ENCODE data around the gene EN1. TPM values are rescaled to one million over a fixed set of nuclear protein-coding genes. Genes with fewer than 3 reads are reported as not detected.

Gene EN1
- total and polyA plus RNA-seq, 2 donors (not counting 1 experiment from before 2014, with no cell fraction given) = not detected

DNA sequence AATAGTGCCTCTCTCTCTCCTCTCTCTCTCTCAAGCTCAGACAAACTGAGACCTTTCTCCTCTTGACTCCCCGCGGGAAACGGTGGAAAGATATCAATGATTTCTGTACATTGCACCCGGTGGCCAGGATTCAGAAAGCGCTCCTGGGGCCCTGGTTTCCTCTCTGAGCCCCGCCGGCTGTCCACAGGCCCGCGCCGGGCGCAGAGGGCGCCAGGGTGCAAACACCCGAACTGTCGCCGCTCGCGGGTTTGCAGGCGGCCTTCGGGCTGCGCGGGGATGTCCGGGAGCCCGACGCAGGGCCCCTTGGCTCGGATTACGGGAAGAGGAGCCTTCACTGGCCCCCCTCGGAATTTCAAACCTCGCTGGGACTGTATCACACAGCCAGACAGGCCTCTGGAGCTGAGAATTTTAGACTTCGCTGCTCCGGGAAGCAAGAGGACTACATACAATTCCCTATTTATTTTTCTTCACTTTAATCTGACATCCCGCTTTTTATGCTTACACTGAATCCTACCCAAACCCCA, 5.2 kb upstream of the EN1 start:
- H2AFZ ChIP-seq (ENCODE audit: low read length) = no peak overlapping the region
- H3K4me2 ChIP-seq (ENCODE audit: extremely low read depth, insufficient read depth, low read length) = no peak overlapping the region
- H3K36me3 ChIP-seq (ENCODE audit: control insufficient read depth, insufficient read depth, low read length) = no peaks in the 10 kb centered on the region
- DNase-seq (ENCODE audit: low read depth in 2 of 2) = no peak
- H3K27ac ChIP-seq (ENCODE audit: insufficient read depth, low read length) = no peak overlapping the region
- H3K9me3 ChIP-seq (ENCODE audit: control insufficient read depth, insufficient read depth, low read depth, low read length) = no peaks in the 10 kb centered on the region
- H4K20me1 ChIP-seq (ENCODE audit: control insufficient read depth, extremely low read depth, insufficient read depth, low read length) = no peaks in the 10 kb centered on the region
- H3K4me1 ChIP-seq (ENCODE audit: control insufficient read depth, extremely low read depth, insufficient read depth, low read length) = no peaks in the 10 kb centered on the region
- no peaks in the 10 kb centered on the region for H3K79me2 ChIP-seq (ENCODE audit: control insufficient read depth, insufficient read depth, low read length)
- peaks cover 96% of the 10 kb centered on the region for H3K27me3 ChIP-seq (ENCODE audit: control insufficient read depth, insufficient read depth, low read length)
- H3K9ac ChIP-seq (ENCODE audit: insufficient read depth, low read length) = no peak overlapping the region
- TF ChIP-seq EZH2 (IDR thresholded peaks at IDR 0.05; ENCODE audit: low read length, missing control alignments) = no peak
- TF ChIP-seq, protein P1, sequence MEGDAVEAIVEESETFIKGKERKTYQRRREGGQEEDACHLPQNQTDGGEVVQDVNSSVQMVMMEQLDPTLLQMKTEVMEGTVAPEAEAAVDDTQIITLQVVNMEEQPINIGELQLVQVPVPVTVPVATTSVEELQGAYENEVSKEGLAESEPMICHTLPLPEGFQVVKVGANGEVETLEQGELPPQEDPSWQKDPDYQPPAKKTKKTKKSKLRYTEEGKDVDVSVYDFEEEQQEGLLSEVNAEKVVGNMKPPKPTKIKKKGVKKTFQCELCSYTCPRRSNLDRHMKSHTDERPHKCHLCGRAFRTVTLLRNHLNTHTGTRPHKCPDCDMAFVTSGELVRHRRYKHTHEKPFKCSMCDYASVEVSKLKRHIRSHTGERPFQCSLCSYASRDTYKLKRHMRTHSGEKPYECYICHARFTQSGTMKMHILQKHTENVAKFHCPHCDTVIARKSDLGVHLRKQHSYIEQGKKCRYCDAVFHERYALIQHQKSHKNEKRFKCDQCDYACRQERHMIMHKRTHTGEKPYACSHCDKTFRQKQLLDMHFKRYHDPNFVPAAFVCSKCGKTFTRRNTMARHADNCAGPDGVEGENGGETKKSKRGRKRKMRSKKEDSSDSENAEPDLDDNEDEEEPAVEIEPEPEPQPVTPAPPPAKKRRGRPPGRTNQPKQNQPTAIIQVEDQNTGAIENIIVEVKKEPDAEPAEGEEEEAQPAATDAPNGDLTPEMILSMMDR (conservative IDR thresholded peaks at IDR 0.05 in 1 of 2, IDR thresholded peaks at IDR 0.05 in 1 of 2; ENCODE audit: low read depth in 1 of 2, low read length in 2 of 2) = no peak
- no peak overlapping the region for H3K4me3 ChIP-seq (replicated peaks in 1 of 4; ENCODE audit: control extremely low read depth in 1 of 4, insufficient read depth in 1 of 4, low read depth in 3 of 4, low read length in 4 of 4)

DNA sequence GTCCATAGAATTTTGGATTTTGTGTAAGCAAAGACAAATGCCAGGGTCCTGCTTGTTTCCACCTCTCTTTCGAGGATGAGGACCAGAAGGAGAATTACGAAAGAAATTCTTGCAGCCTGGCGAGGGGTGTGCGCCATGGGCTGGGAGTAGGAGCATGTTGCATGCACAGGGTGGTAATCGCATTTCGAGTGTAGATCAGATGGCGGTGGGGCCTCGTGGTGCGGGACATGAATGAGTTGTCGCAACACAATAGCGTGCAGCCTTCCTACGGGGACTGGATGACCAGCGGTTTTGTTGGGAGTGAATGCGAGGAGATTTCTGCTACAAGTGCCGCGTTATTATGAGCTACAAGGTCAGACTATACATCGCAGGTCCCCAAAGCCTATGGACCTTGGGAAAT, 4.2 kb upstream of the EN1 start:
- Histone ChIP-seq H3K27me3 (ENCODE audit: control insufficient read depth, insufficient read depth, low read length) (peaks cover 86% of the 10 kb centered on the region), H3K27ac (ENCODE audit: insufficient read depth, low read length) (no peak overlapping the region), H3K79me2 (ENCODE audit: control insufficient read depth, insufficient read depth, low read length) (no peaks in the 10 kb centered on the region), H3K36me3 (ENCODE audit: control insufficient read depth, insufficient read depth, low read length) (no peaks in the 10 kb centered on the region), H3K4me1 (ENCODE audit: control insufficient read depth, extremely low read depth, insufficient read depth, low read length) (no peaks in the 10 kb centered on the region), H3K9ac (ENCODE audit: insufficient read depth, low read length) (no peak overlapping the region), H2AFZ (ENCODE audit: low read length) (no peak overlapping the region), H3K9me3 (ENCODE audit: control insufficient read depth, insufficient read depth, low read depth, low read length) (no peaks in the 10 kb centered on the region), H4K20me1 (ENCODE audit: control insufficient read depth, extremely low read depth, insufficient read depth, low read length) (no peaks in the 10 kb centered on the region), H3K4me2 (ENCODE audit: extremely low read depth, insufficient read depth, low read length) (no peak overlapping the region), H3K4me3 (replicated peaks in 1 of 4; ENCODE audit: control extremely low read depth in 1 of 4, insufficient read depth in 1 of 4, low read depth in 3 of 4, low read length in 4 of 4) (no peak overlapping the region)
- DNase-seq (ENCODE audit: low read depth in 2 of 2) = no peak
- TF ChIP-seq, protein P1 (conservative IDR thresholded peaks at IDR 0.05 in 1 of 2, IDR thresholded peaks at IDR 0.05 in 1 of 2; ENCODE audit: low read depth in 1 of 2, low read length in 2 of 2) = no peak
- TF ChIP-seq EZH2 (IDR thresholded peaks at IDR 0.05; ENCODE audit: low read length, missing control alignments) = no peak

DNA sequence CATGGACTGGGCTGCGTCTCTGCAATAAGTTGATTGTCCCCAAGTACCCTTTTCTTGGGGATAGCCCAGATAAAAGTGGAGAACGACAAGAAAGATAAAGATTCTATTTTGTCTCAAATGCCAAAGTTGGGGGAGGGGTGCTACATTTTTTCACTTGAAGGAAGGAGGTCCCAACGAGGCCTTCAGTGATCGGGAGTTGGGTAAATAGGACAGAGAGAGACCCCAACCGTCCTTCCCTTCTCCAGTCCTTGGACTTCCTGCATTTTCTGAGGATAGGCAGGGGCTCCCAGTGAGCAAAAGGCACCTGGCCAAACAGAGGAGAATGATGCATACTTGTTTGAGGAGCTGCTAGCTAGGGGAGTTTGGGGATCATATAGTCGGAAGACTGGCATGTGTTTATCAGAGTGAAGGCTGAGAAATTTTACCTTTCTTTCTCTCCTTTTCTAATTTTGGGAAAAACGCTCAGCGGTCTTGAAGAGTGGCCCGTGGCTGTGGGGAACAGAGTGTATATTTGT, 3.5 kb upstream of the EN1 start:
- H3K4me2 ChIP-seq (ENCODE audit: extremely low read depth, insufficient read depth, low read length) = no peak overlapping the region
- peaks cover 82% of the 10 kb centered on the region for H3K27me3 ChIP-seq (ENCODE audit: control insufficient read depth, insufficient read depth, low read length)
- H3K4me1 ChIP-seq (ENCODE audit: control insufficient read depth, extremely low read depth, insufficient read depth, low read length) = no peaks in the 10 kb centered on the region
- no peaks in the 10 kb centered on the region for H4K20me1 ChIP-seq (ENCODE audit: control insufficient read depth, extremely low read depth, insufficient read depth, low read length)
- H3K79me2 ChIP-seq (ENCODE audit: control insufficient read depth, insufficient read depth, low read length) = no peaks in the 10 kb centered on the region
- H3K9ac ChIP-seq (ENCODE audit: insufficient read depth, low read length) = no peak overlapping the region
- TF ChIP-seq, protein P1 (conservative IDR thresholded peaks at IDR 0.05 in 1 of 2, IDR thresholded peaks at IDR 0.05 in 1 of 2; ENCODE audit: low read depth in 1 of 2, low read length in 2 of 2) = no peak
- no peak for TF ChIP-seq EZH2 (IDR thresholded peaks at IDR 0.05; ENCODE audit: low read length, missing control alignments)
- no peaks in the 10 kb centered on the region for H3K36me3 ChIP-seq (ENCODE audit: control insufficient read depth, insufficient read depth, low read length)
- no peak overlapping the region for H3K27ac ChIP-seq (ENCODE audit: insufficient read depth, low read length)
- no peak overlapping the region for H3K4me3 ChIP-seq (replicated peaks in 1 of 4; ENCODE audit: control extremely low read depth in 1 of 4, insufficient read depth in 1 of 4, low read depth in 3 of 4, low read length in 4 of 4)
- DNase-seq (ENCODE audit: low read depth in 2 of 2) = no peak
- no peaks in the 10 kb centered on the region for H3K9me3 ChIP-seq (ENCODE audit: control insufficient read depth, insufficient read depth, low read depth, low read length)
- no peak overlapping the region for H2AFZ ChIP-seq (ENCODE audit: low read length)

All from fibroblast of lung (primary cell).